Measurements from ENCODE around the gene SLC27A4.

Gene SLC27A4

GRCh38 chr9:128389395-128390149 is 49.2 kb downstream of the SLC27A4 start:
- TF ChIP-seq CTCF (conservative IDR thresholded peaks at IDR 0.05) = no peak
- no peak overlapping the region for H3K27ac ChIP-seq

DNA sequence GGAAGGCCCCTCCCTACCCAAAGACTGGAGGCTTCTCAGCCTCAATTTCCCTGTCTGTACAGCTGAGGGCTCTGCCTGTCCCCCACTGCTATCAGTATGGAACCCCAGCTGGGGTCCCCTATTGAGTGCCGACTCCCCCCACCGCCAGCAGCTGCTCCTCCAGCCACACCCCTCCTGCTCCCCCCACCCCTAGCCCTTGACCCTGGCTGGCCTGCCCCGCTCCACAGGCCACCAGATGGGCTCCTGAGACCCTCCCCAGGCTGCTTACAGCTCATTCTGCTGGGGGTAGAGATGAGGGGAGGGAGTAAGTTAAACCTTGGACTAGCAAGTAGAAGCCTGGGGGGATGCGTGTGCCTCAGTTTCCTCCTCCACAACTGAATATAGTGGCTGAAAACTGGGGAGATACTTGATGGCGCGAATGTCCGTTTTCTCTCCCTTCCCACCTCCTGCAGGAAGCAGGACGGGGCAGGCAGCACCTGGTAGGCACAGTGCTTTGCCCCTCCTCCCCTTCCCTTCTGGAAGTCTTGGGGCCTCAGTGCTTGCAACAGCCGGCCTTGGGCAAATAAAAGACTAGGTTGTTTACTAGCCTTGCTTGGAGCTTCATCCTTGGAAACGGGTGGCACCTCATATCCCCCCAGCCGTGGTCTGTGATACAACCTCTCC is 50.0 kb downstream of the SLC27A4 start:
- no peak overlapping the region for H3K27ac ChIP-seq
- no peak for TF ChIP-seq CTCF (conservative IDR thresholded peaks at IDR 0.05)

- H3K27ac ChIP-seq = no peak overlapping the region
- TF ChIP-seq CTCF (conservative IDR thresholded peaks at IDR 0.05) = no peak
Observed at GRCh38 chr9:128390813-128391711, 50.7 kb downstream of the SLC27A4 start.

DNA sequence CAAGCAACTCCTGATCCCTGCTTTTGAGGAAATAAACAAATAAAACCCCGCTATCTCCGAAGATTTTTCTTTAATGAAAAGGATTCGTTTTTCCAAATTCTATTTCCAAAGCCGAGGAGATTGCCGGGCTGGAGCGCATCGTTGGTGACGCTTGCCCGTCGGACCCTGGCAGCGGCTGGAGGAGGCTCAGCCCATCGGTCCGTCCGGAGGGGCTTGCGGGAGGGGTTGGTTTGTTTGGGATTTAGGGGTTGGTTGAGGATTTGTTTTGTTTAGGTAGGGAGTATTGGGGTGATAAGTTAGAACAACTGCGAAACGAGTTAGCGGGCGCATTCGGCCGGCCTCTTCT is 51.6 kb downstream of the SLC27A4 start:
- H3K27ac ChIP-seq = no peak overlapping the region
- no peak for TF ChIP-seq CTCF (conservative IDR thresholded peaks at IDR 0.05)

DNA sequence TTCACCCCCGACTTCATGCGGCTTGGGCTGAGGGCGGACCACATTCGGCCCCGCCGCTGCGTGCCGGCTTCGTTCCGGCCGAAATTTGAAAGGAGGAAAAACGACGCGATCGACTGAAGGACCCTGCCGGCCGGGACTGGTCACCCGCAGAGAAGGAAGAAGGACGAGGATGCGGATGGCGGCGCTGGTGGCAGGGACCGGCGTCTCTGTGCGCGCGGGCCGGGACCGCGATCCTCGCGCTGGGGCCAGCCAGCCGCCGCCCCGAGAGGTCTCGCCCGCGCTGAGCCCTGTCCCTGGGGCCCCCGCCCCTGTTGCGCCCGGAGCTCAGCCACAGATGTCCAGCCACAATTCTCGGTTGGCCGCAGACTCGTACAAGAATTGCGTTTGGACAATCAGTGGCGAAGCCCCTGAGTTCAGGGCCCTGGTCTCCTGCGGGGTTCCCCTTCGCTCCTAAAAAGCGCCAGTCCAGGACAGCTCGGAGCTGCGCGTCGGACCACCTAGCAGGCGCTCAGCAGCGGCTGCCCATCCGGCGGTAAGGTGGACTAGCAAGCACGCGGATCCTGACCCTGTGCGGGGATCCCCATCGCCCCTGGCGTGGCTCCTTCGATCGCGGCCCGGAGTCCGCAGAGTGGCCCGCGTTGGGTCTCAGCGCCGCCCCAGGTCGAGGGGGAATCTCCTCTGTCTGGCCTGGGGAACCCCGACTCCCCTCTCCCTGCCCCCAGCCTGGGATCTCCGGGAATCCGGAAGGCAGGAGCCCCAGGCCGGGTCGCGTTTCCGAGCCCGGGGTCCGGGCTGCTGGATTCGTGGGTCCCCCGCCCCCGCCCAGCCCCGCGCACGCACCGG is 52.2 kb downstream of the SLC27A4 start:
- H3K27ac ChIP-seq = no peak overlapping the region

GRCh38 chr9:128393145-128393775 is 52.9 kb downstream of the SLC27A4 start:
- no peak for TF ChIP-seq CTCF (conservative IDR thresholded peaks at IDR 0.05)
- no peak overlapping the region for H3K27ac ChIP-seq

More for the DNA sequence above, 52.2 kb downstream of the SLC27A4 start:
- TF ChIP-seq CTCF (conservative IDR thresholded peaks at IDR 0.05) = no peak
